GM19351 (cell line): Measurements from ENCODE around the gene CDKAL1.

Experiments used
- ATAC-seq: cut with Tn5 transposase; IDR thresholded peaks from one replicate; pipeline ENCODE4 v1.9.1; 2021; ENCODE audit warnings: mild to moderate bottlenecking, moderate library complexity; ENCODE audit not compliant: unreplicated experiment

The CDKAL1 gene

GRCh38 chr6:20670750-20671149 lies 136.5 kb downstream of the CDKAL1 start:
- ATAC-seq, result no peak

- no peak for ATAC-seq
Measured at GRCh38 chr6:20672038-20672437, 137.8 kb downstream of the CDKAL1 start.

DNA sequence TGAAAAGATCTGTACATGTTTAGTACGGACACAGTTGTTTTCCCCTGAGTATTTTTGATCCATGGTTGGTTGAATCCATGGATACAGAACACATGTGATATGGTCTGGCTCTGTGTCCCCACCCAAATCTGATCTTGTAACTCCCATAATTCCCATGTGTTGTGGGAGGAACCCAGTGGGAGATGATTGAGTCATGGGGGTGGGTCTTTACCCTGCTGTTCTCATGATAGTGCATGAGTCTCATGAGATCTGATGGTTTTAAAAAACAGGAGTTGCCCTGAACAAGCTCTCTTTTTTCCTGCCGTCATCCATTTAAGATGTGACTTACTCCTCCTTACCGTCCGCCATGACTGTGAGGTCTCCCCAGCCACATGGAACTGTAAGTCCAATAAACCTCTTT lies 139.2 kb downstream of the CDKAL1 start:
- ATAC-seq, result no peak

- no peak for ATAC-seq
Measured at GRCh38 chr6:20674664-20675063, 140.4 kb downstream of the CDKAL1 start.

DNA sequence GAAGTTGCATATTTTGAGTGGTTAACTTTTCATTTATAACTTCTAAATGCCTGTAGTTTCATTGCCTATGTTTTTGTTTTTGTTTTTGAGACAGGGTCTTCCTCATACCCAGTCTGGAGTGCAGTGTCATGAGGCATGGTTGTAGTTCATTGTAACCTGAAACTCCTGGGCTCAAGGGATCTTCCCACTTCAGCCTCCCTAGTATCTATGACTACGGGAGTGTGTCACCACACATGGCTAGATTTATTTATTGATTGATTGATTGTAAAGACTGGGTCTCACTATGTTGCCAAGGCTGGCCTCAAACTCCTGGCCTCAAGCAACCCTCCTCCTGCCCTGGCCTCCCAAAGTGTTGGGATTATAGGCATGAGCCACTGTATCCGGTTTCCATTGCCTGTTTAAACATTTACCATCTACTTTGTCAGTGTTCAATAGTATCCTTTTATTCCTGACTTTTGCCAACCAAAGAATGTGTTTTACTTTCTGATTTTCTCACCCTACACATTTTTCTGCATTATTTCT lies 144.6 kb downstream of the CDKAL1 start:
- ATAC-seq, result no peak

DNA sequence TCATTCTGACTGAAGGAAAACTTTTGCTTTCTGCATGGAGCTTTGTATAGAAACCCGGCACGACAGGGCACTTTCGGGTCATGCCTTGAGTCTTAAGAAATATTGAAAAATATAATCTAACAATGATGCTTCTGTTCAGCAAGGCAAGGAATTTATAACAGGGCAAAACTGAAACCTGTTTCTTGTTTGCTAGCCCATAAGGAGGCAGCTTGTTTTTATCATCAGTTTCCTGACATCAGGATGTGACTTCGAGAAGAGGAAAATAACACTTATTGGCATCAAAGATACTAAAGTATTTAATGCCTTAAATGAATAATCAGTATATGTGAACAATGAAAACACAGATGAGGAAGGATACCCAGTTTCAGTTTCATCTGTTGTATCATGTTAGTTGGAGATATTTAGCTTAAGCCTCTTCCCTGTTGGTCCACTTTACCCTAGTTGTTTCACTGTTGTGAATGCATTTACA lies 146.5 kb downstream of the CDKAL1 start:
- ATAC-seq, result peak; percentile 85

GRCh38 chr6:20681243-20681684 lies 147.0 kb downstream of the CDKAL1 start:
- ATAC-seq, result peak; percentile 31

DNA sequence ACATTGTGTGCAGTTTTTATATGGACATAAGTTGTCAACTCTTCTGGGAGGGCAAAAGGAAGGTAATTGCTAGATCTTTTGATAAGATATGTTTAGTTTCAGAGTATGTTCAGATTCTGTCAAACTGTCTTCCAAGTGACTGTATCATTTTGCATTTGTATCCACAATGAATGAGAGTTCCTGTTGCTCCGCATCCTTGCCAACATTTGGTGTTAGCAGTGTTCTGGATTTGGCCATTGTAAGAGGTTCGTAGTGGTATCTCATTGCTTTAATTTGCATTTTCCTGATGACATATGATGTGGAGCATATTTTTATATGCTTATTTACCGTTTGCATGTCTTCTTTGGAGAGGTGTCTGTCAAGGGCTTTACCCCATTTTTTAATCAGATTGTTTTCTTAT lies 150.2 kb downstream of the CDKAL1 start:
- no peak for ATAC-seq

DNA sequence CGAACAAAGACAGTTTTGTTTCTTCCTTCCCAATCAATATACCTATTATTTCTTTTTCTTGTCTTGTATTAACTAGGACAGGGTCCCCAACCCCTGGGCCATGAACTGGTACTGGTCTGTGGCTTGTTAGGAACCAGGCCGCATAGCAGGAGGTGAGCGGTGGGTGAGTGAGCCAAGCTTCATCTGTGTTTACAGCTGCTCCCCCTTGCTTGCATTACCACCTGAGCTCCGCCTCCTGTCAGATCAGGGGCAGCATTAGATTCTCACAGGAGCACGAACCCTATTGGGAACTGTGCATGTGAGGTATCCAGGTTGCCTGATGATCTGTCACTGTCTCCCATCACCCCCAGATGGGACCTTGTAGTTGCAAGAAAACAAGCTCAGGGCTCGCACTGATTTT lies 151.9 kb downstream of the CDKAL1 start:
- ATAC-seq, result no peak

- no peak for ATAC-seq
Measured at GRCh38 chr6:20687494-20687893, 153.2 kb downstream of the CDKAL1 start.

DNA sequence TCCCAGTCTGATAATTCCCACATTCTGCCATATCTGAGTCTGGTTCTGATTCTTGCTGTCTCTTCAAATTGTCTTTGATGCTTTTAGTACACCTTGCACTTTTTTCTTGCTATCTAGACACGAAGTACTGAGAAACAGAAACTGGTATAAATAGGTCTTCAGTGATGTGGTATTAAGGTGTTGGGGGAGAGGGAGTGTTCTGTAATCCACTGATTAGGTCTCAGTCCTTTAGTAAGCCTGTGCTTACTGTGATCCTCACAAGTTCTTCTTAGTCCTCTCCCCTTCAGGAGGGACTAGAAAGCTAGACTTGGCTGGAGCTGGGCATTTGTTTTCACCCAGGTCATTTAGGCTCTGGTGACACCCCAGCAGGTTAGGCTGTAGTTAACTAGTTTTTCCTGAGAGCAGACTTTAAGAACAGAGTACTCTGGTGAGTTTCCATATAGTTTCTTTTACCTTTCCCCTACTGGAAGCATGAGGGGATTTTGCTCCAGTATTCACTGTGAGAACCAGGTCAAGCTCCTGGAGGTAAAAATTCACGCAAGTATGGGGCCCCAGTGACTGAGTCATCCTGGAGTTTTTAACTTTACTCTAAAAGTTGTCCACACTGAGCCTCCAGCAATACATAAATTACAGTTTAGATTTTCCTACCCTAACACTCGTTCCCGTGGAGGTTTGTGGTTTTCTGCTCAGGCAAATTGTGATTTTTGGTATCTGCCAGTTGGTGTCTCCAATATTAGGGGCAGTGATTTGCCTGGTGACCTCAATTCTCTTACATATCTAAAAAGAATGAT lies 154.6 kb downstream of the CDKAL1 start:
- ATAC-seq, result peak; percentile 94

GRCh38 chr6:20691185-20691584 lies 156.9 kb downstream of the CDKAL1 start:
- ATAC-seq, result no peak

DNA sequence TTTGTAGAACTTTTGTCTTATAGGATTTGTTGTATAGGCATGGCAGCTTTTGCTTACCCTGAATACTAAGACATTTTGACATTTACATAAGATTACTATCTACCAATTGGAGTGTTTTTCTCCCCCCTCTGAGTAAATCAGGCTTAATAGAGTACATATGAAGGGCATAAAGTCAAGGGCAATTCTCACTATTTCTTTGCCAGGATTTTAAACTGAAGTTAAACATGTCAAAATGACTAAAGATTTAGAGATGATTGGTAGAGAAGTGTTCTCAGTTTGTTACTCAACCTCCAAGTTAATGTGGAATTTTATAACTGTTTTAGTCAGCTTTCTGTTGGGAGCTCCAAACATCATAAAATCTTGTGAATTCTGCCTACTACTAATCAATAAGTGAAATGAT lies 157.8 kb downstream of the CDKAL1 start:
- ATAC-seq, result no peak

GRCh38 chr6:20693466-20694063 lies 159.3 kb downstream of the CDKAL1 start:
- no peak for ATAC-seq

DNA sequence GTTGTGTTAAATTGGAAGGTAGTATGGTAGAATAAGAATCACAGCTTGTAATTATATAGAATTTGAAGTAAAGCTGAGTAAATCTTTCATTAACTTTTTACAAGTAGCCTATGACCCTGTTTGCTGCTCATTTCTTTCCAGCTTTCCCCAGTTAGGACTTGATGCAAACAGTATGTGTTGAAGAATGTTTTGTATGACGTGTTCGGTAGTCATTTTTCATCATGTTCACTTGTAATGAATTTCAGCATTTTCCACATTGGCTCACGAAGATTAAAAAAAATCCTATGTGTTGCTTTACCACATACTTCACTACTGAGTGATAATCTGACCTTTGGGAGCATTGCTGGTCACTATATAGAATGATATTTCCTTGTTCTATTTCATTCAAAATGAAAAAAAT lies 162.4 kb downstream of the CDKAL1 start:
- no peak for ATAC-seq

- no peak for ATAC-seq
Measured at GRCh38 chr6:20698675-20699074, 164.4 kb downstream of the CDKAL1 start.

- ATAC-seq, result no peak
Measured at GRCh38 chr6:20699402-20699801, 165.1 kb downstream of the CDKAL1 start.

DNA sequence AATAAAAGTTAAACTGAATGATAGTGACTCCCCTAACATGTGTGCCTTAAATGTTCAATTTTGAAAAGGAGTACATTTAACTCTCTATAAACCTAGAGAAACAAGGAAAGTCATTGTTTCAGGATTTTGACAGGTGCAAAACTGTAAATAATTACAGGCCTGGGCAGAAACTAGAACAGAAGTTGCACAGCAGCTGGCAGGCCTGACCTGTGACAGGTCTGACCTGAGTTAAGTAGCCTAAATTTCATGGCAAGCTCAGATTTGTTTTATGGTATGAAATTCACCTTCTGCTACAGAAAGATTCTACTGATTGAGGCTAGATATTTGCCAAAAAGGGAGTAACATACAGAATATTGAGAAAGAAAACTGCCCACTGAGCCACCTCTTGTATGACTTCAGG lies 166.1 kb downstream of the CDKAL1 start:
- ATAC-seq, result no peak

- ATAC-seq, result no peak
Measured at GRCh38 chr6:20702366-20702765, 168.1 kb downstream of the CDKAL1 start.

GRCh38 chr6:20703049-20703448 lies 168.8 kb downstream of the CDKAL1 start:
- no peak for ATAC-seq

- no peak for ATAC-seq
Measured at GRCh38 chr6:20704325-20705025, 170.2 kb downstream of the CDKAL1 start.

DNA sequence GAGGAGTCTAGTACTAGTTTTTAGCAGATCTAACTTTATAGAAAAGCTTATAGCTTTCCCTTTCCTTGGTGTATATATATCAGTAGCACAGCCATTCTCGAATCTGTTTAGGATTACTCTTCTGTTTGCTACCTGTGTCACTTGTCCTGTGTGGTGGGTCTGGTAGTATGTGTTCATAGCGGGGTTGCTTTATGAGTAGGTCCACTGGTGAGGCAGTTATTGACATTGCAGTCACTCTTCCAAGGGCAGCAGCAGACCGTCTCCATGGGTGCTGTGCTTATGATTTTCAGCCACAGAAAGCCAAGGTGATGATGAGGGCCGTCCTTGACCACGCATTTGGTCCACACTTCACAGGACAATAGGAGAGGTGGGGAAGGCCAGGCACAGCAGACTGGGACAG lies 171.5 kb downstream of the CDKAL1 start:
- ATAC-seq, result no peak
